Fibroblast of peridontal ligament (primary cell): ENCODE measurements around the gene HRH1.
A peak's percentile ranks its signal among the peaks of the same experiment; 100 is the strongest.

Experiments
- DNase-seq: peaks from one replicate; pipeline ENCODE4 v3.0.0-alpha.2; 2010; ENCODE audit errors: extremely low read depth

The HRH1 gene

GRCh38 chr3:11282250-11283138, 128.2 kb downstream of the HRH1 start:
- peak; percentile 60 for DNase-seq

- no peak for DNase-seq
Measured at GRCh38 chr3:11283139-11283475, 128.8 kb downstream of the HRH1 start.

- no peak for DNase-seq
Measured at GRCh38 chr3:11284011-11284410, 129.7 kb downstream of the HRH1 start.

DNA sequence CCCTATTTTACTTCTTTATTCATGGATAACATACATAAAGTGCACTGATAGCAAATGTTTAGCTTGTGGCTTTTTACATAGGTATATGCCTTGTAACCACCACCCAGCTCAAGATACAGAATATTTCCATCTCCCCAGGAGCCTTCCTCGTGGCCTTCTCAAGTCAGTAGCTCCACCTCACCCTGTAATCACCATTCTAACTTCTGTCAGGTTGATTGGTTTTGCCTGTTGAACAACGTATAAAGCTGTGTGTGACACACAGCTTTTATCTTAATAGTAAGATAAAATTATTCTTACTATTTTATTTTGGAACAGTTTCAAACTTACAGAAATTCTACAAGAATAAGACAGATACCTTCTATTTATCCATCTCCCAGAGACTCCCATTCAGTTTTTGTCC, 131.2 kb downstream of the HRH1 start:
- DNase-seq: no peak

- DNase-seq: no peak
Measured at GRCh38 chr3:11287404-11287803, 133.1 kb downstream of the HRH1 start.

DNA sequence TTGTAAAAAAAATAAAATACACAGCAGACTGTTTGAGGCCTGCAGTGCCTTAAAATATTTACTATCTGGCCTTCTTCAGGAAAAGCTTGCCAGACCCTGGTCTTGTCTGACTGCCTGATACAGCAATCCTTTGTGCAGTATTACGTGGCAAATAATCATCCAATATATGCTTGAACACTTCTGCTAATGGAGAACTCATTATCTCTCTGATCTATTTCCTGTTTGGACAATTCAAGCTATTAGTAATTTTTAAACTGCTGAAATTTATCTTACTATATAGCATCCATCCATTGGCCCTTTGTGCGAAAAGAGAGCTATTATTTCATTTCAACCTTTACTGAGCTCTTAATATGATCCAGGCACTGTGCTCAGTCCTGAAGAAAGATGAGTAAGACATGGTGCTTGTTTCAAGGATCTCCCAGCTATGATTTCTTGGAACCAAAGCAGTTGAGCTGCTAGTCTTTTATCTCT, 133.8 kb downstream of the HRH1 start:
- peak; percentile 54 for DNase-seq

DNA sequence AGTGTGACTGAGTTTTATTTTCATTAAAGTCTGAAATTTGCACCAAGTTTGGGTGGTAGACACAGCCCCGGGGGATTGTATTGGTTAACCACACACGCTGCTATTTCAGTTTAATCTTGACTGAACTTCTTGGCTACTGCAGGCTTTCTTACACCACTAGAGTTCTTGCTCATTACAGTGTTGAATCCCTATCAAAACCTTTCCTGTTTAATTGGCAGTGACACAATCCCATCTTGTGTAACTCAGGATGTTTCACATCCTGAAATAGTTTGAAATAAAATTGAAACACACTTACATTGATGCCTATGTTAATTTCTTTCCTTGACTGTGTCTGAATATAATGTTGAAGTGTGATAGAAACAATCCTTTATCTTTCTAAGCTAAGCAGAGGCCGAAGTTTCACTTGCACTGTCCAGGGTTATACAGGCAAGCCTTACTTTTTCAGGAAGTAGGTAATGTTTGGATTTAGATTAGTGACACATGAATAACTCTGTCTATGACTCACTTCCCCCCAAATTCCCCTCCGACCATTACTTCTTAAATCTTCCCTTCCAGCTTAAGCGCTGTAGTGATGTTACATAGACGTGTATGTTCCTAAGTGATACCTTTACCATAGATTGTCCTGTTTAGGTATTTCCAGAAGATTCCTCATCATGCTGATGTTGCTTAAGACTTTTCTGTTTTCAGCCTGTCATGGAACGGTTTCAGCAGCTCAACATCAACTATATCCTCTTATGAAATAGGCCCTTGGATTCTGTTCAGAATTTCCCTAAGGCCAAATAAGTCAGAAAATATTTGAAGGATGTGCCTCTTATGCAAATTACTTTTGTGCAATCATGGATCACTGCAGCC, 134.7 kb downstream of the HRH1 start:
- DNase-seq: peak; percentile 90

GRCh38 chr3:11289864-11290263, 135.6 kb downstream of the HRH1 start:
- DNase-seq: no peak

DNA sequence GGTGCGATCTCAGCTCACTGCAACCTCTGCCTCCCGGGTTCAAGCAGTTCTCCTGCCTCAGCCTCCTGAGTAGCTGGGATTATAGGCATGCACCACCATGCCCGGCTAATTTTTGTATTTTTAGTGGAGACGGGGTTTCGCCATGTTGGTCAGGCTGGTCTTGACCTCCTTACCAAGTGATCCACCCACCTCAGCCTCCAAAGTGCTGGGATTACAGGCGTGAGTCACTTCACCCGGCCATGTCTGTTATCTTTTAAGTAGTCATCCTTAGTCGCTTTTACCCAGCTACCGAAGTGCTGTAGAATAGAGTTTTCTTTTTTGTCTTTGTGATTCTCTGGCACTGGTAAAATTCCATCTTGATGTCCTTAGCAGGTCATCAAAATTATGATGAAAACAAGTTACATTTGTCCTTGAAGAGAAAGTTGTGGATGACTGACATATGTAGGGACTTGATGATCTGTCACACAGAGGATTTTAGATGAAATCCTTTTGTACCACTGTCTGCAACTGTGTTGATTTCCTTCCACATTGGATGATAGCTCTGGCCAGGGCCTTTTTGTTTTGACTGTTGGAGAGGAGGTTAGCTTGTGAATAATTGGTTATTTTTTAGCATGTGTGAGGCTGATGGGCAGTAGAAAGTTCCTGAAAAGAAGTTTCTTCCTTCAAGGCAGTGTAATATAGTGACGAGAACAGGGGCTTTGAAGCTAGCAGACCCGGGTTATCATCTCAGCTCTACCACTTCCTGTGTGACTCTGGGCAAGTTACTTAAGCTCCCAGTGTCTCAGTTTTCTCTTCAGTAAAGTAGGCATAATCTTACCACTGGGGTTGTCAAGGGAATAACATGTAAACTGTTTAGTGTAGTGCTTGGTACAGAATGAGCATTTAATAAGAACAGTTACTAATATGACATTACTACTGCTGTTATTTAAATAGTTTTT, 136.7 kb downstream of the HRH1 start:
- DNase-seq: peak; percentile 48

DNA sequence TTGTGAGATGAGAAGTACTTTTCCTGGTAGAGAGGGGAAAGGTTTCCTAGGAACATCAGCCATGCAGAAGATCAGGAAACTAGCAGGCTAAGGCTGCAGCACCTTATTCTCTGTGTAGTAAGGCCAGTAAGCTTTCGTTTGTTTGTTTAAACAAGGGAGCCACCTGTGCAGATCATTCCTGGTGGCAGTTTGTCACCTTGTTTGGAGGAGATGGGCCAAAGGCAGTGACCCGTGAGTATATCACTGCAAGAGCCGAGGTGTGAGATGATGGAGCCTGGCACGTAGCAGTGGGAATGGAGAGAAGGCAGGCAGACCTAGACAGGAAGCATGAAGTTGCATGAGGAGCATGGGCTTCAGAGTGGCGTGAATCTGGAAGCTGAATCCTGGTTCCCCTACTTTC, 137.5 kb downstream of the HRH1 start:
- DNase-seq: no peak

- no peak for DNase-seq
Measured at GRCh38 chr3:11297126-11297525, 142.8 kb downstream of the HRH1 start.

DNA sequence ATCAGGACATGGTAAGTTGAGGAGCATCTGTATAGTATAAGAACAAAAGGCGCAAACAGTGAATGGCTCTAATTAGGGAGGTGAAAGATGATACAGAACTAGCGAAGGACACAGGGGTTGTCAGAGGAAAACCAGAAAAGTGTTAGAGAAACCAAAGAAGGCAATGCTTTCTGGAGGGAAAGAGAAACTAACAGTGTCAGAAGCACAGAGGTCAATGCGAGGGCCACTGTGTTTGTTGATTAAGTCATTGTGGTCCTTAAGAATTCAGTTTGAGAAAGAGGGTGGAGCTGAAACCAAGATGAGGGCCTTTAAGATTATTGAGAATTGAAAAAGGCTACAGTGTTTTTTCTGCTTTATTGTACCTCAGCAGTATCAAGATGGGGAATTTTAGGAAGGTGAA, 146.7 kb downstream of the HRH1 start:
- peak; percentile 60 for DNase-seq

- DNase-seq: no peak
Measured at GRCh38 chr3:11302444-11302843, 148.2 kb downstream of the HRH1 start.

DNA sequence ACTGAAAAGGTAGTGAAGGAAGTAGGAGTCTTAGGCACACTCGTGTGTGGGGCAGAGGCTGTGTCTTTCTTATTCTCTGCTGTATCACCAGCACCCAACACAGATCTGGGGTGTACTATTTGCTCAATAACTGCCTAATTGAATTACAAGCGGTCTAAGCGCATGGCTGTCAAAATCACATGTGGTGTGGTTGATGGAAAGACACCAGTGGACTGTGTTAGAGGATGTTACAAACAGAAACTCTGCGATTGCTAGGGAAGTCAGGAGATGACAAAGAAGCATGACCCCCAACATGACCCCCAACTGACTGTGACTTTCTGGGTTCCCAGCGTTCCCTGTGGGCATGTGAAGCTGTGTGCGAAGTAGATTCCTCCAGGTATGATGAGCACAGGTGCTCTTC, 149.9 kb downstream of the HRH1 start:
- no peak for DNase-seq

DNA sequence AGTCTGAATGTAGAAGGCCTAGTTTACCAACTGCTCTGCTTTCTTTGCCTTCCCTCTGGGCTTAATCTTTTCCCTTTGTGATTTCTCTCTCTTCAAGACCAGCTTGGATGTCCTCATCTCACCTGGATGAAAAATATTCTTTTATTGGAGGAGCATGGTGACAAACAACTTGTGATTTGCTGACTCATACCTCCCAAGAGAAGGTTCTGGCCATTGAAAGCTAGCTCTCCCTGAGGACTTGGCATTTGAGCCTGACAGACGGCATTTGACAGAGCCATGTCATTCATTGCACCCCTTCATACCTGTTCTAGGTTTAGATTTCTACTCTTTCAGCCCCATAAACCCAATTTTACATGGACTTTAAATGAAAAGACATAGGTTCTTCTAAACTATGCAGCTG, 151.2 kb downstream of the HRH1 start:
- no peak for DNase-seq

- DNase-seq: no peak
Measured at GRCh38 chr3:11306817-11307589, 152.7 kb downstream of the HRH1 start.

DNA sequence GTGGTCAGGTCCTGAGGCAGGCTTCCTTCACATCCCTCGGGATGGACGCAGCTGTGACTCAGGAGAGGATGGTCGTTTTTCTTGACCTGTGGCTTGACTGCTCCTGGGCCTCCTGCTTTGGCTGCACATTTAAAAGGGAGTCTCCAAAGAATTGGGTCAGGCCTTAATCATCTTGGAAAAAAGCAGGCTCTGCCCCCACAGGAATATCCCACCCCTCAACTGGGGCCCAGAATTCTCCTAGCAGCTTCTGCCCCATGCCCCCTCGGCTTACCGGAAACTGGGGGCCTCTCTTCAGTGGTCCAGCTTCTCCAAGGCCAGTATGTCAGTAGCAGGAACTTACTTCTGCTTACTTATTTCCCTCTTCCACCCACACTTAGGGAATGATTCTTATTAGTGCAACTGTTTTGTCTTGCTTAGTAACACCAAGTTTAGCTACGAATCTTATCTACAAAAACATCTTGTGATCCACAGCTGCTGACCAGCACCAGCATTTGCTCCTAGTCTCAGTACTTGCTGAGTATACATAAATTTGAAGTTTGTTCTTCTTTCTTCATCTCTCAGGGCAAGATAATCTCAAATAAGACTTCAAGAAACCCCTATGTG, 153.6 kb downstream of the HRH1 start:
- DNase-seq: no peak

GRCh38 chr3:11310258-11310657, 156.0 kb downstream of the HRH1 start:
- no peak for DNase-seq

DNA sequence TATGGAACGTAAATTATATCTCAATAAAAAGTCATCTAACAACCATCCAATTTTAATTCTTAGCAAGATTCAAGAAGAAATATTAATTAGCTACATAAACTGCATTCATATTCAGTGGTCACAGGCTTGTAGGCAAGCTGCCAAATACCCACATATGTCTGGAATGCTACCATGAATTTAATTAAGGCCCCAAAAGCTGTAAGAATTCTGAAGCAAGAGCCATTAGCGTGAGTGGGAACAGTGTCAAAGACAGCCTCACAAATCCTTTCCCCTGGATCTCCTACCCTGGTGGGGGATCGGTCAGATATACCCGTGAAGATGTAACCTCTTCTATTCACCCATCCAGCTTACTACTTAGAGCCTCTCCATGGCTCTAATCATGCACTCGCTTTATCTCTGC, 157.9 kb downstream of the HRH1 start:
- no peak for DNase-seq
